Spleen (tissue), 3 donors: Measurements from ENCODE around the gene TFDP3.

ENCODE experiments used
- POLR2A ChIP-seq, 3 donors: fragments of 450-650 bp; IDR thresholded peaks; one replicate each; pipeline ENCODE4 v1.5.1; 2017; ENCODE audit warnings: antibody characterized with exemption in 3 of 3, mild to moderate bottlenecking in 1 of 3
- POLR2AphosphoS5 ChIP-seq, 3 donors: sonication (generic); formaldehyde crosslinking; IDR thresholded peaks; one replicate each; pipeline ENCODE4 v1.5.1; 2017; ENCODE audit warnings: antibody characterized with exemption in 3 of 3

- no peak for TF ChIP-seq POLR2AphosphoS5 (IDR thresholded peaks at IDR 0.05)
- TF ChIP-seq POLR2A (IDR thresholded peaks at IDR 0.05) = no peak
Observed at GRCh38 chrX:133189195-133189594, 29.0 kb downstream of the TFDP3 start.
